Transverse colon (tissue), 4 donors: ENCODE measurements around the gene GATA3. TPM values are rescaled to one million over a fixed set of nuclear protein-coding genes. Genes with fewer than 3 reads are reported as not detected.

Experiments used
- DNase-seq: peaks from one replicate; pipeline ENCODE4 v3.0.0-alpha.2; 2019
- H3K27ac ChIP-seq, 4 donors: fragments of 200-600 bp; sonication (generic); 2 replicates each; pipeline ENCODE4 v1.5.1; 2016 to 2018; ENCODE audit warnings: inconsistent platforms in 4 of 4
- H3K27me3 ChIP-seq: fragments of 200-600 bp; sonication (generic); 2 replicates; pipeline ENCODE4 v1.5.1; 2017; ENCODE audit warnings: inconsistent platforms
- H3K36me3 ChIP-seq, 4 donors: fragments of 200-600 bp; sonication (generic); 2 replicates each; pipeline ENCODE4 v1.5.1; 2017 to 2019; ENCODE audit warnings: inconsistent platforms in 4 of 4
- H3K4me1 ChIP-seq, 4 donors: fragments of 200-600 bp; sonication (generic); 2 replicates each; pipeline ENCODE4 v1.5.1; 2017 to 2020; ENCODE audit warnings: inconsistent platforms in 4 of 4
- H3K4me3 ChIP-seq, 4 donors: fragments of 200-600 bp; sonication (generic); 1 replicate in 1 of 4; 2 replicates in 3 of 4; pipeline versions ENCODE4 v1.5.1 to v1.6.1; 2017 to 2019; ENCODE audit warnings: inconsistent platforms in 4 of 4
- H3K9me3 ChIP-seq, 2 donors: fragments of 200-600 bp; sonication (generic); 2 replicates each; pipeline ENCODE4 v1.5.1; 2017 to 2019; ENCODE audit warnings: inconsistent platforms in 2 of 2
- EP300 ChIP-seq: sonication (generic); formaldehyde crosslinking; IDR thresholded peaks from one replicate; pipeline ENCODE4 v1.6.1; 2017; ENCODE audit warnings: antibody characterized with exemption, low read depth
- POLR2A ChIP-seq: fragments of 450-650 bp; IDR thresholded peaks from one replicate; pipeline ENCODE4 v1.6.1; 2016; ENCODE audit warnings: antibody characterized with exemption, mild to moderate bottlenecking, moderate library complexity
- POLR2AphosphoS5 ChIP-seq, 3 donors: sonication (generic); formaldehyde crosslinking; IDR thresholded peaks; one replicate each; pipeline ENCODE4 v1.6.1; 2016; ENCODE audit warnings: antibody characterized with exemption in 3 of 3
- WGBS, 2 donors: methylation state at CpG; one replicate each; pipeline ENCODE4 v1.1.5; 2018; ENCODE audit warnings: low coverage in 1 of 2; 5-methylcytosine and 5-hydroxymethylcytosine counted together
- in situ Hi-C, 4 donors: fragments of 200-750 bp; cut with MboI; loops; one replicate each; pipeline versions ENCODE4 v1.15.0 to v1.15.1; 2017; ENCODE audit warnings: low sequenced_read_pairs in 3 of 4, low pct_ligation_motif_present in 1 of 4, low pct_unique_long_range_greater_than_20kb in 1 of 4
- intact Hi-C: fragments of 100-400 bp; cut with DNase I; formaldehyde crosslinking; loops from one replicate; pipeline ENCODE4 v1.15.1; 2023; ENCODE audit warnings: low total_unique reads
- total RNA-seq, 4 donors: library from RNA; depleted of rRNA; stranded (reverse); fragments of >200 nt; gene quantifications; one replicate each; pipeline ENCODE4 v1.1.0, GENCODE V29; 2016
- TF ChIP-seq, protein P1 (sequence below), 5 experiments: fragments of 200-600 bp in 3 of 5; fragments of 450-650 bp in 2 of 5; sonication (generic) in 3 of 5; IDR thresholded peaks; 1 replicate in 2 of 5; 2 replicates in 3 of 5; pipeline ENCODE4 v1.5.1; 2016 to 2017; ENCODE audit warnings: antibody characterized with exemption in 5 of 5, inconsistent platforms in 3 of 5, mild to moderate bottlenecking in 2 of 5, moderate library complexity in 1 of 5

The GATA3 gene
- total RNA-seq, 4 donors from 2014 or later: 0.48 TPM; not detected in 3

DNA sequence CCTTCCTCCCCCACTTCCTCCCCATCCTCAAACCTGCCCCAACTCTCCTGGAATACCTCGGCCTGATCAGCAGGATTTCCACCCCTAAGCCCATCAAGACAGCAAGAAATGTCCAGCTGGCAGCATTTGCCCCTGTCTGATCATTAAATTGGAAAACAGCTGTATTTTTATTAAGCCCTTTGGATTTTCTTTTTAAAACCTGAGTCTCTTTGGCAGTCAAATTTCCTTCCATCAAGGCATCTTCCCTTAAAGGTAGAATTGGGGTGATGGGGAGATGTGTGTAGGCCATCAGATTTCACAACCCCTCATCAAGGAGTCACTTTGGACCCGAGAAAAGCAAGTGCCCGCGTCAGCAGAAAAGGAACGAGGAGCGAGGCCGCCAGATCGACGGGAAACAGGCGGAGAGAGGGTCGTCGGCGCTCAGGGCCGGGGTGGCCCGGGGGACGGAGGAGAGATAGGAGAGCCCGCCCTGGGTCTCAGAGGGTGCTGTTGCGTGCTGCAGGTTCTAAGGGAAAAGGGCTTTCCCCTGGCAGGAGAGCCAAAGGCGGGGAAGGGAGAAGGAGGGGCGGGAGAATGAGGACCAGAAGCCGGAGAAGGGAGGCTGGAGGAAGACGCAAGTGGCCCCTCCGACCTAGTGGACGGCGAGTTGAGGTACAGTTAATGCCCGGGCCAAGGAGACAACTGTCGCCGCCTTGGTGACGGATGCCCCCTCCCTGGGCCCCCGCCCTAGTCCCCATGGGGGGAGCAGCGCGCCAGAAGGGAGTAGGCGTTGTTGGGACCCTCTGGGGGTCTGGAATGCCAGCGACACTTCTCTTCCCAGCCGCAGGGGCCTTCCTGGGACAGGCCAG lies 11.5 kb upstream of the GATA3 start:
- 19 to 22% methylated on average over 5 to 35 of the region's 35 CpGs for WGBS, 2 donors
- Histone ChIP-seq H3K4me3 (no peak overlapping the region), H3K4me1 (peaks cover 0 to 27% (median 15%) of the 10 kb centered on the region in 4 donors), H3K27ac (no peak overlapping the region), H3K9me3 (no peaks in the 10 kb centered on the region), H3K36me3 (no peaks in the 10 kb centered on the region), H3K27me3 (peaks cover 100% of the 10 kb centered on the region)
- intact Hi-C loops: no loop called here
- no peak for DNase-seq
- no peak for TF ChIP-seq POLR2A
- no peak for TF ChIP-seq POLR2AphosphoS5 (IDR thresholded peaks at IDR 0.05)
- TF ChIP-seq, protein P1, sequence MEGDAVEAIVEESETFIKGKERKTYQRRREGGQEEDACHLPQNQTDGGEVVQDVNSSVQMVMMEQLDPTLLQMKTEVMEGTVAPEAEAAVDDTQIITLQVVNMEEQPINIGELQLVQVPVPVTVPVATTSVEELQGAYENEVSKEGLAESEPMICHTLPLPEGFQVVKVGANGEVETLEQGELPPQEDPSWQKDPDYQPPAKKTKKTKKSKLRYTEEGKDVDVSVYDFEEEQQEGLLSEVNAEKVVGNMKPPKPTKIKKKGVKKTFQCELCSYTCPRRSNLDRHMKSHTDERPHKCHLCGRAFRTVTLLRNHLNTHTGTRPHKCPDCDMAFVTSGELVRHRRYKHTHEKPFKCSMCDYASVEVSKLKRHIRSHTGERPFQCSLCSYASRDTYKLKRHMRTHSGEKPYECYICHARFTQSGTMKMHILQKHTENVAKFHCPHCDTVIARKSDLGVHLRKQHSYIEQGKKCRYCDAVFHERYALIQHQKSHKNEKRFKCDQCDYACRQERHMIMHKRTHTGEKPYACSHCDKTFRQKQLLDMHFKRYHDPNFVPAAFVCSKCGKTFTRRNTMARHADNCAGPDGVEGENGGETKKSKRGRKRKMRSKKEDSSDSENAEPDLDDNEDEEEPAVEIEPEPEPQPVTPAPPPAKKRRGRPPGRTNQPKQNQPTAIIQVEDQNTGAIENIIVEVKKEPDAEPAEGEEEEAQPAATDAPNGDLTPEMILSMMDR (IDR thresholded peaks at IDR 0.05): no peak
- no peak for TF ChIP-seq EP300
- in situ Hi-C loops: loop anchor here in 1 of 4 donors (25.0 kb wide), 1 partner anchor 419 kb away; no protein-coding TSS in a partner anchor

DNA sequence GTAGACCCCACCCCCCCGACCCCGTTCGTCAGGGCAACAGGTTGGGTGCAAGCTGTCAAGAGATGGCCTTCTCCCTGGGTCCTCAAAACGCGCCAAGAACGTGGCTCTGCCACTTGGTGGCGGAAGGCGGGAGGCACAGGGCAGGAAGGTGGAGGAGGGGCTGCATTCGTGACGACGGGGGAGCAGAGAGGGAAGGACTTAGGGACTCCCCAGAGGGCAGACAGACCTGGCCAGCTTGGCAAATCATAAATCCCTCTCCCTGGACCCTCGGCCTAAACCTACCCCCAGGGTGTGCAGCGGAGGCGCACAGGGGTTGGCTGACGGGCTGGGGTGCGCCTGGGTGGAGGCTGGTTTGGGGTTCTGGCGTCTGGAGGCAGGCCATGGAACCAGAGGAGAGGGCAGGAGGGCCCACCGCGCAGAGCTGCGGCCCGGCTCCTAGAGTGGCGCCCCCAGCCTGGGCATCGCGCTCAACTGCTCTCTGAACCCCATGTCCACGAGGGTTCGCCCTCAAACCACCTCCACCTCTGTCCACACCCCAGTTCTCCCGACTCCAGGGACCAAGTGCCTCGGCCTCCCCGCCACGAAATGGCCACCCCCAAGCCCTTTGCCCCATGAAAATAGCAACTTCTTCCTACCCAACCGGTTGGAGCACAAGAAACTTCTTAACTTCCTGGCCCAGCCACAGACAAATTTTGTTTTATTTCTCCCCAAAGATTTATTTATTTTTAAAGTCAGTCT lies 10.8 kb upstream of the GATA3 start:
- Histone ChIP-seq H3K27ac (no peak overlapping the region), H3K4me1 (peaks cover 0 to 28% (median 15%) of the 10 kb centered on the region in 4 donors), H3K36me3 (no peaks in the 10 kb centered on the region), H3K4me3 (no peak overlapping the region), H3K9me3 (no peaks in the 10 kb centered on the region), H3K27me3 (peaks cover 100% of the 10 kb centered on the region)
- 8 to 21% methylated on average over 5 to 27 of the region's 31 CpGs for WGBS, 2 donors
- in situ Hi-C loops (loop anchor here in 1 of 4 donors (25.0 kb wide), 1 partner anchor 419 kb away; no protein-coding TSS in a partner anchor), intact Hi-C loops (no loop called here)
- DNase-seq: no peak
- TF ChIP-seq POLR2A (no peak), EP300 (no peak), POLR2AphosphoS5 (IDR thresholded peaks at IDR 0.05) (no peak)
- TF ChIP-seq, protein P1 (IDR thresholded peaks at IDR 0.05): no peak

DNA sequence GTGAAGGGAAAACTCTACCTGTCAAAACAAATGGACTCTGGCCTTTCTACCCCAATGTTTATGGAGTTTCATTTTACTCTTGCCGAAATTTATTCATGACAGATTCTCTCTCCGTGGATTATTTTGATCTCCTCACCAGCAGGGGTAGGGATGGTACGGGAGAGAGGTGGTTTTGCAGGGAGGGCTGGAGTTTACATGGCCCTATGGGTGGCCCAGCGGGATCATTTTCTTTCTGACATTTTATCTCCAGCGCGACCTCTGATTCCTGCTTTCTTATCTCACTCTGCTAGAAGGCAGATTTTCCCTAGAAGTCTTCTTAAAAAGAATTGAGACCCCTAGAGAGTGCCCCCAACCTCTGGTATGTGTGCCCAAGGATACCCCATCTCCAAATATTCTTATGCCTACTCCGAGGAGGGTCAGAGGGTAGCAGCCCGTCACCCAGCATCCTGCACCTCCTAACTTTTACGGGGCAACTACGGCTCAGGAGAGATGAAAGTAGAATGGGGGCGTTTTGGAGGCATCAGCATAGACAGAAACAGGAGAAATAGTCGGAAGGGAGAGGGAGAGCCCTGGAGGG lies 10.1 kb upstream of the GATA3 start:
- Histone ChIP-seq H3K27me3 (peaks cover 100% of the 10 kb centered on the region), H3K36me3 (no peaks in the 10 kb centered on the region), H3K4me3 (no peak overlapping the region), H3K9me3 (no peaks in the 10 kb centered on the region), H3K4me1 (peaks cover 0 to 34% (median 16%) of the 10 kb centered on the region in 4 donors), H3K27ac (no peak overlapping the region)
- TF ChIP-seq, protein P1 (IDR thresholded peaks at IDR 0.05): no peak
- TF ChIP-seq POLR2A (no peak), EP300 (no peak), POLR2AphosphoS5 (IDR thresholded peaks at IDR 0.05) (no peak)
- DNase-seq: no peak
- in situ Hi-C loops (loop anchor here in 1 of 4 donors (25.0 kb wide), 1 partner anchor 418 kb away; no protein-coding TSS in a partner anchor), intact Hi-C loops (no loop called here)
- 10 to 11% methylated on average over 10 to 12 of the region's 12 CpGs for WGBS, 2 donors
